ENCODE measurements around the gene BMP7. TPM values are rescaled to one million over a fixed set of nuclear protein-coding genes. Genes with fewer than 3 reads are reported as not detected.

The BMP7 gene
- total RNA-seq, 1 donor, result not detected

- Histone ChIP-seq H2AFZ (ENCODE audit: low read length) (no peak overlapping the region), H3K9me3 (ENCODE audit: low read depth, low read length) (no peaks in the 10 kb centered on the region), H3K4me2 (ENCODE audit: insufficient read depth, low read length) (no peak overlapping the region), H3K4me3 (ENCODE audit: insufficient read depth, low read length) (no peak overlapping the region), H3K27me3 (ENCODE audit: insufficient read depth, low read length) (peaks cover 13% of the 10 kb centered on the region), H4K20me1 (ENCODE audit: insufficient read depth, low read length) (no peaks in the 10 kb centered on the region), H3K4me1 (ENCODE audit: insufficient read depth, low read length) (no peaks in the 10 kb centered on the region), H3K79me2 (ENCODE audit: insufficient read depth, low read length) (no peaks in the 10 kb centered on the region), H3K36me3 (ENCODE audit: insufficient read depth, low read length) (no peaks in the 10 kb centered on the region), H3K27ac (ENCODE audit: low read depth, low read length) (no peak overlapping the region)
- TF ChIP-seq CTCF (IDR thresholded peaks at IDR 0.05; ENCODE audit: extremely low read depth, low read depth, low read length), result no peak
- no peak for DNase-seq (ENCODE audit: insufficient read length, low spot score, missing footprints)
These were observed 11.3 kb downstream of the BMP7 start for GRCh38 chr20:57255183-57255582.

- no peaks in the 10 kb centered on the region for H3K79me2 ChIP-seq (ENCODE audit: insufficient read depth, low read length)
- H3K4me1 ChIP-seq (ENCODE audit: insufficient read depth, low read length), result no peaks in the 10 kb centered on the region
- H3K9me3 ChIP-seq (ENCODE audit: low read depth, low read length), result no peaks in the 10 kb centered on the region
- H3K27ac ChIP-seq (ENCODE audit: low read depth, low read length), result no peak overlapping the region
- no peak for TF ChIP-seq CTCF (IDR thresholded peaks at IDR 0.05; ENCODE audit: extremely low read depth, low read depth, low read length)
- no peak overlapping the region for H2AFZ ChIP-seq (ENCODE audit: low read length)
- H3K4me2 ChIP-seq (ENCODE audit: insufficient read depth, low read length), result no peak overlapping the region
- no peaks in the 10 kb centered on the region for H3K36me3 ChIP-seq (ENCODE audit: insufficient read depth, low read length)
- H4K20me1 ChIP-seq (ENCODE audit: insufficient read depth, low read length), result no peaks in the 10 kb centered on the region
- DNase-seq (ENCODE audit: insufficient read length, low spot score, missing footprints), result no peak
- no peaks in the 10 kb centered on the region for H3K27me3 ChIP-seq (ENCODE audit: insufficient read depth, low read length)
- no peak overlapping the region for H3K4me3 ChIP-seq (ENCODE audit: insufficient read depth, low read length)
These were observed 13.8 kb downstream of the BMP7 start for GRCh38 chr20:57252559-57253162.

- no peaks in the 10 kb centered on the region for H3K4me1 ChIP-seq (ENCODE audit: insufficient read depth, low read length)
- no peaks in the 10 kb centered on the region for H3K79me2 ChIP-seq (ENCODE audit: insufficient read depth, low read length)
- no peak for TF ChIP-seq CTCF (IDR thresholded peaks at IDR 0.05; ENCODE audit: extremely low read depth, low read depth, low read length)
- no peak overlapping the region for H3K27ac ChIP-seq (ENCODE audit: low read depth, low read length)
- H3K4me2 ChIP-seq (ENCODE audit: insufficient read depth, low read length), result no peak overlapping the region
- no peaks in the 10 kb centered on the region for H4K20me1 ChIP-seq (ENCODE audit: insufficient read depth, low read length)
- H2AFZ ChIP-seq (ENCODE audit: low read length), result no peak overlapping the region
- H3K36me3 ChIP-seq (ENCODE audit: insufficient read depth, low read length), result no peaks in the 10 kb centered on the region
- no peak overlapping the region for H3K4me3 ChIP-seq (ENCODE audit: insufficient read depth, low read length)
- no peak for DNase-seq (ENCODE audit: insufficient read length, low spot score, missing footprints)
- no peaks in the 10 kb centered on the region for H3K27me3 ChIP-seq (ENCODE audit: insufficient read depth, low read length)
- no peaks in the 10 kb centered on the region for H3K9me3 ChIP-seq (ENCODE audit: low read depth, low read length)
These were observed 14.5 kb downstream of the BMP7 start for GRCh38 chr20:57251949-57252348.

GRCh38 chr20:57251344-57251743, 15.1 kb downstream of the BMP7 start:
- no peak overlapping the region for H3K27ac ChIP-seq (ENCODE audit: low read depth, low read length)
- H3K4me1 ChIP-seq (ENCODE audit: insufficient read depth, low read length), result no peaks in the 10 kb centered on the region
- H4K20me1 ChIP-seq (ENCODE audit: insufficient read depth, low read length), result no peaks in the 10 kb centered on the region
- no peaks in the 10 kb centered on the region for H3K36me3 ChIP-seq (ENCODE audit: insufficient read depth, low read length)
- no peaks in the 10 kb centered on the region for H3K9me3 ChIP-seq (ENCODE audit: low read depth, low read length)
- DNase-seq (ENCODE audit: insufficient read length, low spot score, missing footprints), result no peak
- H3K79me2 ChIP-seq (ENCODE audit: insufficient read depth, low read length), result no peaks in the 10 kb centered on the region
- no peak for TF ChIP-seq CTCF (IDR thresholded peaks at IDR 0.05; ENCODE audit: extremely low read depth, low read depth, low read length)
- H2AFZ ChIP-seq (ENCODE audit: low read length), result no peak overlapping the region
- H3K4me2 ChIP-seq (ENCODE audit: insufficient read depth, low read length), result no peak overlapping the region
- H3K27me3 ChIP-seq (ENCODE audit: insufficient read depth, low read length), result no peaks in the 10 kb centered on the region
- H3K4me3 ChIP-seq (ENCODE audit: insufficient read depth, low read length), result no peak overlapping the region

Measured in osteoblast (primary cell).